Breast epithelium (tissue), 4 donors: ENCODE measurements around the gene PPP1R3D. TPM values are rescaled to one million over a fixed set of nuclear protein-coding genes. Genes with fewer than 3 reads are reported as not detected.
"Not testable (repeated sequence)": the region's sequence is repeated elsewhere in the genome, so short reads cannot be mapped to it uniquely, and the experiment has no call there.

Experiments used
- DNase-seq, 2 donors: peaks; one replicate each; pipeline ENCODE4 v3.0.0-alpha.2; 2019; ENCODE audit warnings: low spot score in 2 of 2
- H3K27ac ChIP-seq, 2 donors: fragments of 200-600 bp; sonication (generic) in 1 of 2; one replicate each; pipeline ENCODE4 v1.5.1; 2016 to 2019; ENCODE audit warnings: mild to moderate bottlenecking in 1 of 2
- H3K27me3 ChIP-seq, 2 donors: fragments of 200-600 bp; sonication (generic) in 1 of 2; one replicate each; pipeline versions ENCODE4 v1.5.1 to v1.6.0; 2017 to 2019; ENCODE audit warnings: control low read depth in 1 of 2, mild to moderate bottlenecking in 1 of 2
- H3K36me3 ChIP-seq: fragments of 200-600 bp; one replicate; pipeline ENCODE4 v1.5.1; 2019
- H3K4me1 ChIP-seq, 2 donors: fragments of 200-600 bp; sonication (generic); one replicate each; pipeline ENCODE4 v1.5.1; 2016 to 2019; ENCODE audit warnings: control low read depth in 1 of 2
- H3K4me3 ChIP-seq, 3 donors: fragments of 200-600 bp; sonication (generic); 1 replicate in 2 of 3; 2 replicates in 1 of 3; pipeline ENCODE4 v1.5.1; 2016 to 2019; ENCODE audit warnings: mild to moderate bottlenecking in 3 of 3, moderate library complexity in 2 of 3
- H3K9me3 ChIP-seq, 2 donors: fragments of 200-600 bp; sonication (generic) in 1 of 2; one replicate each; pipeline ENCODE4 v1.5.1; 2016 to 2019; ENCODE audit warnings: control low read depth in 1 of 2
- CTCF ChIP-seq, 3 donors: fragments of 450-650 bp; IDR thresholded peaks; one replicate each; pipeline ENCODE4 v1.5.1; 2016 to 2017; ENCODE audit warnings: antibody characterized with exemption in 3 of 3, mild to moderate bottlenecking in 3 of 3, moderate library complexity in 3 of 3
- POLR2A ChIP-seq: fragments of 450-650 bp; IDR thresholded peaks from one replicate; pipeline ENCODE4 v1.6.1; 2016; ENCODE audit warnings: antibody characterized with exemption, mild to moderate bottlenecking, moderate library complexity
- POLR2AphosphoS5 ChIP-seq, 3 donors: sonication (generic); formaldehyde crosslinking; IDR thresholded peaks; one replicate each; pipeline ENCODE4 v1.6.1; 2017; ENCODE audit warnings: antibody characterized with exemption in 3 of 3
- intact Hi-C: fragments of 100-400 bp; cut with DNase I; formaldehyde crosslinking; loops from one replicate; pipeline ENCODE4 v1.15.1; 2023; ENCODE audit warnings: low total_unique reads
- total RNA-seq, 3 donors: library from RNA; depleted of rRNA; stranded (reverse); fragments of >200 nt; gene quantifications; one replicate each; pipeline ENCODE4 v1.1.0, GENCODE V29; 2016

PPP1R3D gene
- total RNA-seq, 3 donors from 2014 or later = 8.2 to 11.1 (median 9.5) TPM

GRCh38 chr20:59958123-59958522 lies 18.0 kb upstream of the PPP1R3D start, which contains the start of gene CDH26:
Gene CDH26 (plus strand): TSS chr20:59958423. CDS start chr20:59958727, 304 bp downstream.
- intact Hi-C loops = no loop called here
- no peak within 1 kb of the TSS for H3K27ac ChIP-seq

GRCh38 chr20:59957568-59957967 lies 17.5 kb upstream of the PPP1R3D start:
- H3K9me3 ChIP-seq, DNase-seq, H3K36me3 ChIP-seq, H3K4me1 ChIP-seq, H3K4me3 ChIP-seq, H3K27me3 ChIP-seq, intact Hi-C loops, H3K27ac ChIP-seq: not testable (repeated sequence)

More at GRCh38 chr20:59958123-59958522, 18.0 kb upstream of the PPP1R3D start, which contains the start of gene CDH26:
- TF ChIP-seq CTCF (IDR thresholded peaks at IDR 0.05) = no peak
- TF ChIP-seq POLR2AphosphoS5 (IDR thresholded peaks at IDR 0.05) = no peak
- no peak for TF ChIP-seq POLR2A
- Histone ChIP-seq H3K9me3 (no peaks in the 10 kb centered on the region), H3K4me1 (no peaks in the 10 kb centered on the region), H3K4me3 (no peak within 1 kb of the TSS), H3K36me3 (no peaks in the 10 kb centered on the region), H3K27me3 (no peaks in the 10 kb centered on the region)
- no peak for DNase-seq

GRCh38 chr20:59955131-59955796 lies 15.2 kb upstream of the PPP1R3D start:
- no peaks in the 10 kb centered on the region for H3K36me3 ChIP-seq
- intact Hi-C loops = no loop called here
- no peaks in the 10 kb centered on the region for H3K4me1 ChIP-seq
- DNase-seq = no peak
- no peaks in the 10 kb centered on the region for H3K9me3 ChIP-seq
- TF ChIP-seq POLR2A (no peak), POLR2AphosphoS5 (IDR thresholded peaks at IDR 0.05) (no peak), CTCF (IDR thresholded peaks at IDR 0.05) (no peak)
- H3K27ac ChIP-seq = no peak overlapping the region
- no peak overlapping the region for H3K4me3 ChIP-seq
- H3K27me3 ChIP-seq = no peaks in the 10 kb centered on the region

GRCh38 chr20:59954718-59955117 lies 14.6 kb upstream of the PPP1R3D start:
- H3K27me3 ChIP-seq = no peaks in the 10 kb centered on the region
- TF ChIP-seq CTCF (IDR thresholded peaks at IDR 0.05) (no peak), POLR2A (no peak), POLR2AphosphoS5 (IDR thresholded peaks at IDR 0.05) (no peak)
- no peak overlapping the region for H3K4me3 ChIP-seq
- H3K9me3 ChIP-seq = no peaks in the 10 kb centered on the region
- H3K27ac ChIP-seq = no peak overlapping the region
- intact Hi-C loops = no loop called here
- no peaks in the 10 kb centered on the region for H3K36me3 ChIP-seq
- DNase-seq = no peak
- H3K4me1 ChIP-seq = no peaks in the 10 kb centered on the region

- intact Hi-C loops = no loop called here
- TF ChIP-seq POLR2AphosphoS5 (IDR thresholded peaks at IDR 0.05) = no peak
- TF ChIP-seq CTCF (IDR thresholded peaks at IDR 0.05) = no peak
- no peak for TF ChIP-seq POLR2A
- no peak for DNase-seq
- no peaks in the 10 kb centered on the region for H3K36me3 ChIP-seq
- H3K4me1 ChIP-seq = no peaks in the 10 kb centered on the region
- no peak overlapping the region for H3K27ac ChIP-seq
- H3K27me3 ChIP-seq = no peaks in the 10 kb centered on the region
- H3K4me3 ChIP-seq = no peak overlapping the region
- H3K9me3 ChIP-seq = no peaks in the 10 kb centered on the region
Observed at GRCh38 chr20:59949911-59950310, 9.8 kb upstream of the PPP1R3D start.
